ENCODE data around the gene MIEF1. TPM values are rescaled to one million over a fixed set of nuclear protein-coding genes. Genes with fewer than 3 reads are reported as not detected.

The MIEF1 gene
- total RNA-seq, 1 donor from 2014 or later = 41.9 TPM

GRCh38 chr22:39526736-39527171 is 24.7 kb downstream of the MIEF1 start:
- intact Hi-C loops (cut with micrococcal nuclease) = loop anchor here (10.0 kb wide), 1 partner anchor 1918 kb away; the partner anchor contains the start of gene TOB2

GRCh38 chr22:39527481-39527961 is 25.4 kb downstream of the MIEF1 start:
- intact Hi-C loops (cut with micrococcal nuclease) = loop anchor here (10.0 kb wide), 1 partner anchor 1917 kb away; the partner anchor contains the start of gene TOB2

GRCh38 chr22:39528080-39528661 is 26.1 kb downstream of the MIEF1 start:
- intact Hi-C loops (cut with micrococcal nuclease) = loop anchor here (10.0 kb wide), 1 partner anchor 1917 kb away; the partner anchor contains the start of gene TOB2

- intact Hi-C loops (cut with micrococcal nuclease) = loop anchor here (1.0 to 10.0 kb wide), 4 partner anchors 36 to 1916 kb away; partner anchors contain the start of genes RPL3 and TOB2
Observed at GRCh38 chr22:39528681-39529486, 26.8 kb downstream of the MIEF1 start.

GRCh38 chr22:39529487-39529851 is 27.4 kb downstream of the MIEF1 start:
- intact Hi-C loops (cut with micrococcal nuclease) = loop anchor here (1.0 to 10.0 kb wide), 4 partner anchors 36 to 1915 kb away; partner anchors contain the start of genes RPL3 and TOB2

- intact Hi-C loops (cut with micrococcal nuclease) = loop anchor here (5.0 to 10.0 kb wide), 4 partner anchors 358 to 1562 kb away; partner anchors contain the start of genes EP300 and MRTFA
Observed at GRCh38 chr22:39530116-39530515, 28.0 kb downstream of the MIEF1 start.

GRCh38 chr22:39530692-39531331 is 28.7 kb downstream of the MIEF1 start:
- intact Hi-C loops (cut with micrococcal nuclease) = loop anchor here (5.0 to 10.0 kb wide), 4 partner anchors 359 to 1561 kb away; partner anchors contain the start of genes EP300 and MRTFA

- intact Hi-C loops (cut with micrococcal nuclease) = loop anchor here (1.0 to 10.0 kb wide), 17 partner anchors 12 to 1560 kb away; partner anchors contain the start of genes ADSL, ATF4, EP300 and GRAP2
Observed at GRCh38 chr22:39532215-39533073, 30.4 kb downstream of the MIEF1 start, which contains the start of gene RPS19BP1. Gene RPS19BP1, minus strand, starts transcription at chr22:39532748. Its CDS starts 10 bp downstream, at chr22:39532738.

- intact Hi-C loops (cut with micrococcal nuclease) = loop anchor here (1.0 to 10.0 kb wide), 7 partner anchors 362 to 1558 kb away; partner anchors contain the start of genes EP300 and MRTFA
Observed at GRCh38 chr22:39534092-39534506, 32.0 kb downstream of the MIEF1 start.

GRCh38 chr22:39534591-39535356 is 32.7 kb downstream of the MIEF1 start:
- intact Hi-C loops (cut with micrococcal nuclease) = loop anchor here (1.0 to 10.0 kb wide), 7 partner anchors 362 to 1558 kb away; partner anchors contain the start of genes EP300 and MRTFA

GRCh38 chr22:39535357-39535725 is 33.3 kb downstream of the MIEF1 start:
- intact Hi-C loops (cut with micrococcal nuclease) = loop anchor here (10.0 kb wide), 1 partner anchor 1099 kb away; the partner anchor contains the start of gene MRTFA

GRCh38 chr22:39535831-39536449 is 33.9 kb downstream of the MIEF1 start:
- intact Hi-C loops (cut with micrococcal nuclease) = loop anchor here (10.0 kb wide), 1 partner anchor 1099 kb away; the partner anchor contains the start of gene MRTFA

GRCh38 chr22:39536711-39537110 is 34.6 kb downstream of the MIEF1 start:
- intact Hi-C loops (cut with micrococcal nuclease) = loop anchor here (10.0 kb wide), 1 partner anchor 1098 kb away; the partner anchor contains the start of gene MRTFA

GRCh38 chr22:39537975-39538374 is 35.9 kb downstream of the MIEF1 start:
- intact Hi-C loops (cut with micrococcal nuclease) = loop anchor here (10.0 kb wide), 1 partner anchor 1097 kb away; the partner anchor contains the start of gene MRTFA

GRCh38 chr22:39543095-39543494 is 41.0 kb downstream of the MIEF1 start:
- intact Hi-C loops (cut with micrococcal nuclease) = no loop called here

- intact Hi-C loops (cut with micrococcal nuclease) = no loop called here
Observed at GRCh38 chr22:39545386-39546365, 43.6 kb downstream of the MIEF1 start.

GRCh38 chr22:39546889-39547586 is 44.9 kb downstream of the MIEF1 start:
- intact Hi-C loops (cut with micrococcal nuclease) = no loop called here
